ENCODE measurements around the gene SPRR4.

The SPRR4 gene

GRCh38 chr1:152970495-152970894, at the start of gene SPRR4:
Gene SPRR4, plus strand, starts transcription at chr1:152970648. Its CDS starts 1,243 bp downstream, at chr1:152971891.
- DNase-seq: no peak

- no peak for DNase-seq
Measured at GRCh38 chr1:152924191-152924590, 46.3 kb upstream of the SPRR4 start.

- DNase-seq: no peak
Measured at GRCh38 chr1:152926091-152926490, 44.4 kb upstream of the SPRR4 start.

GRCh38 chr1:152928671-152929070, 41.8 kb upstream of the SPRR4 start:
- no peak for DNase-seq

GRCh38 chr1:152932170-152932811, 38.2 kb upstream of the SPRR4 start:
- DNase-seq: no peak

- no peak for DNase-seq
Measured at GRCh38 chr1:152933196-152933595, 37.3 kb upstream of the SPRR4 start.

- DNase-seq: no peak
Measured at GRCh38 chr1:152940614-152941013, 29.8 kb upstream of the SPRR4 start.

- no peak for DNase-seq
Measured at GRCh38 chr1:152941037-152941711, 29.3 kb upstream of the SPRR4 start.

GRCh38 chr1:152942161-152942560, 28.3 kb upstream of the SPRR4 start:
- no peak for DNase-seq

GRCh38 chr1:152946248-152946647, 24.2 kb upstream of the SPRR4 start:
- DNase-seq: no peak

- DNase-seq: no peak
Measured at GRCh38 chr1:152946651-152947256, 23.7 kb upstream of the SPRR4 start, which contains the start of gene SPRR5. Gene SPRR5, plus strand, starts transcription at chr1:152947206. Its CDS starts 1,349 bp downstream, at chr1:152948555.

- DNase-seq: no peak
Measured at GRCh38 chr1:152951711-152952110, 18.7 kb upstream of the SPRR4 start.

- no peak for DNase-seq
Measured at GRCh38 chr1:152953761-152954160, 16.7 kb upstream of the SPRR4 start.

- no peak for DNase-seq
Measured at GRCh38 chr1:152954436-152954835, 16.0 kb upstream of the SPRR4 start.

- no peak for DNase-seq
Measured at GRCh38 chr1:152957561-152957960, 12.9 kb upstream of the SPRR4 start.

GRCh38 chr1:152959273-152959672, 11.2 kb upstream of the SPRR4 start:
- no peak for DNase-seq

GRCh38 chr1:152959801-152960451, 10.5 kb upstream of the SPRR4 start:
- DNase-seq: no peak

- no peak for DNase-seq
Measured at GRCh38 chr1:152960452-152961044, 9.9 kb upstream of the SPRR4 start.

GRCh38 chr1:152961226-152961891, 9.1 kb upstream of the SPRR4 start:
- DNase-seq: no peak

- no peak for DNase-seq
Measured at GRCh38 chr1:152962876-152963415, 7.5 kb upstream of the SPRR4 start.

GRCh38 chr1:152964536-152964935, 5.9 kb upstream of the SPRR4 start:
- DNase-seq: no peak

GRCh38 chr1:152965853-152966252, 4.6 kb upstream of the SPRR4 start:
- DNase-seq: no peak

All from NCI-H1694 (cell line).